HFFc6 (cell line): ENCODE results near the gene TCF7L1. TPM values are rescaled to one million over a fixed set of nuclear protein-coding genes. Genes with fewer than 3 reads are reported as not detected.

ENCODE experiments used
- DNase-seq: peaks from one replicate; pipeline ENCODE4 v3.0.0-alpha.2; 2018
- H3K27ac Mint-ChIP-seq: 2 replicates; pipeline ENCODE4 v1.8.0; 2020; ENCODE audit warnings: mild to moderate bottlenecking, mixed read lengths
- H3K27me3 Mint-ChIP-seq: 2 replicates; pipeline ENCODE4 v1.8.0; 2021; ENCODE audit warnings: mild to moderate bottlenecking, moderate library complexity, mixed read lengths; ENCODE audit not compliant: insufficient read depth
- H3K36me3 Mint-ChIP-seq: 2 replicates; pipeline ENCODE4 v1.8.0; 2021; ENCODE audit warnings: low read depth, mixed read lengths
- H3K4me1 Mint-ChIP-seq: 2 replicates; pipeline ENCODE4 v1.8.0; 2020; ENCODE audit warnings: low read depth, mixed read lengths
- H3K4me3 Mint-ChIP-seq: 2 replicates; pipeline ENCODE4 v1.8.0; 2020; ENCODE audit warnings: mild to moderate bottlenecking, moderate library complexity, mixed read lengths
- H3K9me3 Mint-ChIP-seq: 2 replicates; pipeline ENCODE4 v1.8.0; 2020; ENCODE audit warnings: mild to moderate bottlenecking, mixed read lengths
- CTCF ChIP-seq: fragments of 200-600 bp; sonication (generic); IDR thresholded peaks from 2 replicates; pipeline ENCODE4 v1.5.0; 2021; ENCODE audit warnings: antibody characterized with exemption, mild to moderate bottlenecking
- total RNA-seq, 6 experiments: library from RNA; stranded (reverse); fragmentation: NEBNext Ultra II Directional; extraction: Animal tissue kit (Norgen Biotek cat#: 25700); gene quantifications; 2 replicates in 1 of 6; 3 replicates in 5 of 6; pipeline ENCODE4 v1.2.3, GENCODE V29; 2021

TCF7L1 gene
- total RNA-seq, 6 experiments from 2014 or later: 2.6 to 10.3 (median 9.4) TPM

GRCh38 chr2:85278361-85278760 is 145.2 kb downstream of the TCF7L1 start:
- peaks cover 15% of the 10 kb centered on the region; the same call in 1 of the 2 replicates for H3K36me3 Mint-ChIP-seq
- DNase-seq: peak; percentile 75
- peak overlapping the region; percentile 81 for H3K27ac Mint-ChIP-seq
- peak overlapping the region; percentile 82 for H3K4me3 Mint-ChIP-seq
- H3K27me3 Mint-ChIP-seq: peaks cover 4% of the 10 kb centered on the region
- H3K4me1 Mint-ChIP-seq: peaks cover 61% of the 10 kb centered on the region
- TF ChIP-seq CTCF: no peak
- no peaks in the 10 kb centered on the region for H3K9me3 Mint-ChIP-seq

DNA sequence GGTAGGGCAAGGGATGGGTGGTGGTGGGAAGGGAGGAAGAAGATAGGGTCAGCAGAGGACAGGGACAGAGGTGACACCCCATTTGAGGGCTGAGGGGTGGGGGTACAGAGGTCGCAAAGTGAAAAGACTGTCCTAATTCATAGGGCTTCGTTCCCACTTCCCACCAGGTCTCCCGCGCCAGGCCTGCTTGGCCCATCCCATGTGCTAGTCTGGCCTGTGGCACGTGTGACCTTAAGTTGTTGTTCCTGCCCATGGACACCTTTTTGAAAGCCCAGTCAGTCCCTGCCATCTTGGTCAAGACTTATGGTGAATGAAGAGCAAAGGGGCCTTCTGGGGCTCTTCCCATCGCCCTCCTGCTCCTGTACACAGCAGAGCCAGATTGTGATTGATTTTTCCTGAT is 148.4 kb downstream of the TCF7L1 start:
- no peak for TF ChIP-seq CTCF
- Mint-ChIP-seq H3K27ac (no peak overlapping the region), H3K9me3 (no peaks in the 10 kb centered on the region), H3K27me3 (peaks cover 2% of the 10 kb centered on the region), H3K36me3 (peaks cover 8% of the 10 kb centered on the region; the same call in 1 of the 2 replicates), H3K4me1 (peaks cover 45% of the 10 kb centered on the region), H3K4me3 (no peak overlapping the region)
- DNase-seq: no peak

DNA sequence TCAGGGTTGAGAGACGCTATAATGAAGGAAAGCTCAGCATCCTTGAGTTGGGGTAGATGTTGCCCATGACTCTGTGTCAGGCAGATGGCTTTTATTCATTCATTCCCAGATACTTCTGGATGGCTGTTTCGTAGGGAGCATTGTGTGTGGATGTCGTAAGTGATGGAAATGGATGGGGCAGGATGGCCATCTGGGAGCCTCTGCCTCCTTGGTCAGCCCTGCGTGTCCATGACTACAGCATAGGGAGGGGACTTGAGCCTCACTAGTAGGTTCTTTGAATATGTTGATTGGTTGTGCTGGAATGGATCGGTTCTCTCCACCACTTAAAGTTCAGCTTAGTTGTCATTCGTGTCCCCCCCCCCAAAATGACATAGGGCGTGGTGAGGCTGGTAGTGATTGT is 149.7 kb downstream of the TCF7L1 start:
- DNase-seq: no peak
- H3K4me3 Mint-ChIP-seq: no peak overlapping the region
- H3K27me3 Mint-ChIP-seq: peaks cover 2% of the 10 kb centered on the region; the same call in 1 of the 2 replicates
- no peak for TF ChIP-seq CTCF
- peaks cover 4% of the 10 kb centered on the region; the same call in 1 of the 2 replicates for H3K36me3 Mint-ChIP-seq
- H3K4me1 Mint-ChIP-seq: peaks cover 36% of the 10 kb centered on the region
- no peak overlapping the region for H3K27ac Mint-ChIP-seq
- H3K9me3 Mint-ChIP-seq: no peaks in the 10 kb centered on the region

DNA sequence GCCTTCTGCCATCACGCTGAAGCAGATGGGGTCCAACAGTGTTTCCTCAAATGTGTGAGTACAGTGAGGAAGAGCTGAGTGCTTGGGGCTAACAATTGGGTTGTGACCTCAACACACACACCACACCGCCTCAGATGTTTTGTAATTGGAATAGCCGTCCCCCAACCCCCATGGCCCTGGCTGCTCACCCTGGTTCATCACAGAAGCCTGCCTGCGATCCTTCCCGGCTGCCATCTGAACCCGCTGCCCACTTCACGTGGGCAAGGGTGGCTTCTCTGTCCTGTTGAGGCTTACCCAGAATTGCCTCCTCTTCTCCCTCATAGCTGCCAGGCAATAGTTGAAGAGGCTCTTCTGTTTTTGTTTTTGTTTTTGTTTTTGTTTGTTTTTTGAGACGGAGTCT is 150.4 kb downstream of the TCF7L1 start:
- Mint-ChIP-seq H3K4me1 (peaks cover 36% of the 10 kb centered on the region), H3K9me3 (no peaks in the 10 kb centered on the region), H3K27me3 (peaks cover 2% of the 10 kb centered on the region; the same call in 1 of the 2 replicates), H3K36me3 (peaks cover 4% of the 10 kb centered on the region; the same call in 1 of the 2 replicates), H3K4me3 (no peak overlapping the region), H3K27ac (no peak overlapping the region)
- TF ChIP-seq CTCF: no peak
- DNase-seq: no peak

- H3K4me1 Mint-ChIP-seq: peaks cover 31% of the 10 kb centered on the region
- TF ChIP-seq CTCF: no peak
- H3K27me3 Mint-ChIP-seq: peaks cover 2% of the 10 kb centered on the region; the same call in 1 of the 2 replicates
- no peak for DNase-seq
- no peaks in the 10 kb centered on the region for H3K9me3 Mint-ChIP-seq
- H3K4me3 Mint-ChIP-seq: no peak overlapping the region
- H3K27ac Mint-ChIP-seq: no peak overlapping the region
- H3K36me3 Mint-ChIP-seq: no peaks in the 10 kb centered on the region
These were observed 153.7 kb downstream of the TCF7L1 start for GRCh38 chr2:85286918-85287317.

DNA sequence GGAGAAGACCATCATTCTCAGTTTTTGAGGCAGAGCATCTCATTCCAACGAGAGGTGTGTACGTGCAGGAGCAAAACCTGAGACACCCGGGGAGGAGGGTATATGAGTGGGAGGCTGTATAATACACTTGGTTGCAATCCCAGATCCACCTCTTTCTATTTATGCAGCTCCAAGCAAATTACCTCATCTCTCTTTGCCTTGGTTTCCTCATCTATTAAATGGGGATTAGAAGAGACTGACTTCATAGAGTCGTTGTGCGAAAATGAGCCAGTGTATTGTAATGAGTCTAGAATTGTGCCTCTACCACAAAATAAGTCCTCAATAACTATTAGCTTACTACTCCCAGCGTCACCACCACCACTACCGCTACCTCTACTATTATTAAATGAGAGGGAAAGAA is 154.5 kb downstream of the TCF7L1 start:
- TF ChIP-seq CTCF: no peak
- Mint-ChIP-seq H3K36me3 (no peaks in the 10 kb centered on the region), H3K4me3 (peak overlapping the region; percentile 73), H3K27ac (peak overlapping the region; percentile 74), H3K4me1 (peaks cover 31% of the 10 kb centered on the region), H3K9me3 (no peaks in the 10 kb centered on the region), H3K27me3 (peaks cover 2% of the 10 kb centered on the region; the same call in 1 of the 2 replicates)
- no peak for DNase-seq
